OCI-LY3 (cell line): ENCODE results near the gene GADL1.

ENCODE experiments used
- EZH2phosphoT487 ChIP-seq: fragments of 200-600 bp; shearing (Covaris generic); IDR thresholded peaks from 2 replicates; pipeline ENCODE4 v1.6.1; 2018; ENCODE audit warnings: antibody characterized with exemption, mixed run types, low read depth
- TF ChIP-seq, protein P1 (sequence below): fragments of 200-600, 300-600 bp; sonication (generic); IDR thresholded peaks from 2 replicates; pipeline ENCODE4 v1.5.1; 2014; ENCODE audit warnings: antibody characterized with exemption, low read length, low read depth

DNA sequence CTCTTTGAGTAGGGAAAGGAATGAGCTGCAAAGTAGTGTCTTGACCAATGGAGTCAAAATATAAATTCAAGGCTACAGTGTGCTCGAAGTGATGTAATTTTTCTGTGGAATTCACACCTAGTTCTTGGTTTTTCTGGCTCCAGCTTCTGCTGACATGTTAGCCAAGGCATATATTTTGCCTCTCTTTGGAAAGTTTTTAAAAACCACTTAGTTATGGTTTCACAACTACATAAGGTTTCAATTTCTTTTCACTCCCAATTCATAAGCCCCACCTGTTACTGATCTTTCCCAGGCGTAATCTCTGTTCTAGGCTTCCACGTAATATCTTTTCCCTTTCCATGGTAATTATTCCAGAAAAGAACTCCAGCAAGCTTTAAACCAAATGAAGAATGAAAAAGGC lies 46.9 kb downstream of the GADL1 start:
- TF ChIP-seq, protein P1, sequence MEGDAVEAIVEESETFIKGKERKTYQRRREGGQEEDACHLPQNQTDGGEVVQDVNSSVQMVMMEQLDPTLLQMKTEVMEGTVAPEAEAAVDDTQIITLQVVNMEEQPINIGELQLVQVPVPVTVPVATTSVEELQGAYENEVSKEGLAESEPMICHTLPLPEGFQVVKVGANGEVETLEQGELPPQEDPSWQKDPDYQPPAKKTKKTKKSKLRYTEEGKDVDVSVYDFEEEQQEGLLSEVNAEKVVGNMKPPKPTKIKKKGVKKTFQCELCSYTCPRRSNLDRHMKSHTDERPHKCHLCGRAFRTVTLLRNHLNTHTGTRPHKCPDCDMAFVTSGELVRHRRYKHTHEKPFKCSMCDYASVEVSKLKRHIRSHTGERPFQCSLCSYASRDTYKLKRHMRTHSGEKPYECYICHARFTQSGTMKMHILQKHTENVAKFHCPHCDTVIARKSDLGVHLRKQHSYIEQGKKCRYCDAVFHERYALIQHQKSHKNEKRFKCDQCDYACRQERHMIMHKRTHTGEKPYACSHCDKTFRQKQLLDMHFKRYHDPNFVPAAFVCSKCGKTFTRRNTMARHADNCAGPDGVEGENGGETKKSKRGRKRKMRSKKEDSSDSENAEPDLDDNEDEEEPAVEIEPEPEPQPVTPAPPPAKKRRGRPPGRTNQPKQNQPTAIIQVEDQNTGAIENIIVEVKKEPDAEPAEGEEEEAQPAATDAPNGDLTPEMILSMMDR = no peak
- no peak for TF ChIP-seq EZH2phosphoT487
